IPS DF 6.9 (cell line): ENCODE results near the gene SLC52A3.

Experiments used
- DNase-seq: peaks from one replicate; pipeline ENCODE4 v3.0.0-alpha.2; 2013; ENCODE audit warnings: low read depth, low spot score
- H3K27ac ChIP-seq: one replicate; pipeline ENCODE4 v1.5.1; 2013; ENCODE audit warnings: low read length, control low read depth
- H3K27me3 ChIP-seq: 2 replicates; pipeline ENCODE4 v1.6.1; 2013; ENCODE audit warnings: mild to moderate bottlenecking, low read length; ENCODE audit not compliant: control insufficient read depth, insufficient read depth
- H3K36me3 ChIP-seq: 2 replicates; pipeline ENCODE4 v1.6.1; 2013; ENCODE audit warnings: low read length; ENCODE audit not compliant: control insufficient read depth, insufficient read depth
- H3K4me1 ChIP-seq: 2 replicates; pipeline ENCODE4 v1.6.1; 2013; ENCODE audit warnings: low read length; ENCODE audit not compliant: control insufficient read depth, insufficient read depth
- H3K4me3 ChIP-seq: 2 replicates; pipeline ENCODE4 v1.5.1; 2013; ENCODE audit warnings: mild to moderate bottlenecking, low read length
- H3K9me3 ChIP-seq: 2 replicates; pipeline ENCODE4 v1.6.1; 2013; ENCODE audit warnings: low read length, inconsistent platforms; ENCODE audit not compliant: control insufficient read depth, insufficient read depth
- WGBS: extraction: QIAGEN DNeasy Blood & Tissue Kit; methylation state at CpG from one replicate; pipeline ENCODE4 v1.1.7; 2013; ENCODE audit warnings: mixed read lengths, missing lambda C conversion rate; ENCODE audit not compliant: insufficient read length, insufficient coverage; 5-methylcytosine and 5-hydroxymethylcytosine counted together

SLC52A3 gene

DNA sequence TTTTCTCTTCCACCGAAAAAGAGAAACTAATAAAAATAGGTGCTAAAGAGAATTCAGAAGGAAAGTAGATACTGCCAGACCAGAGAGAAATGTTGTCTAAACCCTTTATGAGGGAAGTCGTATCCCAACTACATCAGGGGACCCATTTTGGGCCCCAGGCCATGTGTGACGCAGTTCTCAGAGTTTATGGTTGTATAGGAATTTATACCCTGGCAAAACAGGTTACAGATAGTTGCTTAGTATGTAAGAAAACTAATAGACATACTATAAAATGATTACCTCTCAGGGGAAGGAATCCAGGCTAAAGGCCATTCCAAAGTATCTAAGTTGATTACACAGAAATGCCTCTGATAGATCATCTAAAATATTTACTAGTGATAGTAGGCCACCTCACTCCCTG lies 28.6 kb upstream of the SLC52A3 start:
- Histone ChIP-seq H3K4me1 (no peaks in the 10 kb centered on the region), H3K4me3 (no peak overlapping the region), H3K27ac (no peak overlapping the region), H3K27me3 (no peaks in the 10 kb centered on the region), H3K9me3 (peaks cover under 1% of the 10 kb centered on the region; the same call in 1 of the 2 replicates), H3K36me3 (no peaks in the 10 kb centered on the region)
- no CpG with 5 or more reads among the region's 3 CpGs for WGBS
- DNase-seq: no peak

DNA sequence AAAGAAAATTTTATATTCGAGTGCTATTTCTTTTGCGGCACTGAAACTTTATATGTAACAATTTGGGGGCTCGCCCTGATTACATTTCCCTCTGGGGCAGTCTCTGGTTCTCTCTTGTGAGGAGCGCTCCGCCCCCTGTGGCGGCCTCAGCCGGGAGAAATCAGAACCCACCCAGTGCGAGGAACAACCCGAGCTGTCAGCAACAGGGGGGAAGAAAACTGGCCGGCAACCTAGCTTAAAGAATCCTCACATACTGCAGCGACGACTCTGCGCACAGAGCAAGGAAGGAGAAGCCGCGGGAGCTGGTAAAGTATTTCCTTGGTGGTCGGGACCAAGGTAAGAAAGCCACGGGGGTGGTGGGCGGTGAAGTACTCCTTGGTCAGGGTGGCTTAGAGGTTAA lies 23.9 kb upstream of the SLC52A3 start:
- WGBS: no CpG with 5 or more reads among the region's 18 CpGs
- Histone ChIP-seq H3K9me3 (peaks cover 3% of the 10 kb centered on the region; the same call in 1 of the 2 replicates), H3K27ac (no peak overlapping the region), H3K4me3 (no peak overlapping the region), H3K36me3 (no peaks in the 10 kb centered on the region), H3K27me3 (no peaks in the 10 kb centered on the region), H3K4me1 (no peaks in the 10 kb centered on the region)
- no peak for DNase-seq

DNA sequence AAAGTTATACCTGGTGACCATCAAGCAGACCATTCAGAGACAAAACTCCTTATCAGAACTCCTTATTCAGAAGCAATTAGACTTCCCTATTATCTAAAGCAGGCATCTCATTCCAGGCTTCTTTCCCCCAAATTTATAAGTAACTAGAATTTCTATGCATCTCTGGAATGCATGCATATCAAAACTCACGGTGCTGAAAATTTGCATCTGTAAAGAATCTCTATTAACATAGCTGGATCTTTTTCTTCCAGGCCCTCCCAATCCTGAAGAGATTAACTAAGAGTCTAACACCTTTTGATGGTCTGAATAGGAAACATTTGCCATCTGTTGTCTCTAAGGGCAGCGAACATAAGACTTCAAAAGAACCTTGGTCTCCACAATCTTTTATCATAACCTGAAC lies 22.8 kb upstream of the SLC52A3 start:
- Histone ChIP-seq H3K4me3 (no peak overlapping the region), H3K4me1 (no peaks in the 10 kb centered on the region), H3K36me3 (no peaks in the 10 kb centered on the region), H3K9me3 (peaks cover 3% of the 10 kb centered on the region; the same call in 1 of the 2 replicates), H3K27ac (no peak overlapping the region), H3K27me3 (no peaks in the 10 kb centered on the region)
- no peak for DNase-seq
- WGBS: no CpG with 5 or more reads among the region's 2 CpGs

DNA sequence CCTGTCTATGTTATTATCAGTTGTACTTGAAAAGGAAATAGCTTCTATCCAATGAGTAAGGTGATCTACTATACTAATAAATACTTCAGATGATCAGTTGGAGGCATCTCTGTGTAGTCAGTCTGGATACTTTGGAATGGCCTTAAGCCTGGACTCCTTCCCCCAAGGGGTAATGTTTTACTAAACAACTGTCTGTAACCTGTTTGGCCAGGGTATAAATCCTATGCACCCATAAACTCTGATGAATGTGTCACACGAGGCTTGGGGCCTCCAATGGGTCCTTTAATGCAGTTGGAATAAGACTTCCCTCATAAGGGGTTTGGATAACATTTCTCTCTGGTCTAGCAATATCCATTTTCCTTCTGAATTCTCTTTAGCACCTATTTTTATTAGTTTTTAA lies 19.5 kb upstream of the SLC52A3 start:
- no peak overlapping the region for H3K27ac ChIP-seq
- no CpG with 5 or more reads among the region's 1 CpG for WGBS
- H3K4me3 ChIP-seq: no peak overlapping the region
- H3K27me3 ChIP-seq: no peaks in the 10 kb centered on the region
- H3K9me3 ChIP-seq: peaks cover 3% of the 10 kb centered on the region; the same call in 1 of the 2 replicates
- no peaks in the 10 kb centered on the region for H3K36me3 ChIP-seq
- DNase-seq: no peak
- H3K4me1 ChIP-seq: no peaks in the 10 kb centered on the region

DNA sequence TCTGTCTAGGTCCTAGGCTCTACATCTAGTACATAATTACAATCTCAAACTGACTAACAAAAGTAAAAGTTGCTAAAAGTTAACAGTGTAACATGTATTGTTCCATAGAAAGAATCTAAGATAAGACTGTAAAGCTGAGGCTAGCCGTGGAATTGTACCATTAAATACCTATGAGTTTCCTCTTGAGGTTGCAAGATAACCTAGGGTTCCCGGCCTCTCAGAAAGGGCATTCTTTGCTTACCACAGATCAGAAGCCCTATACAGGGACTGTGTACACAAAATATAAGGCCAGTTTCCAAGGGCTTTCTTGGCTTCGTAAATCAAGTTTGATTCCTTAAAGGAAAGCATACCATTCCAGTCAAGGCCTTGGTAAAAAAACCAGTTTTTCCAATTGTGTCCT lies 11.5 kb upstream of the SLC52A3 start:
- Histone ChIP-seq H3K27ac (no peak overlapping the region), H3K27me3 (no peaks in the 10 kb centered on the region), H3K4me1 (peaks cover 4% of the 10 kb centered on the region; the same call in 1 of the 2 replicates), H3K4me3 (no peak overlapping the region), H3K9me3 (no peaks in the 10 kb centered on the region; the same call in 1 of the 2 replicates), H3K36me3 (no peaks in the 10 kb centered on the region)
- WGBS: no CpG with 5 or more reads among the region's 3 CpGs
- DNase-seq: no peak

DNA sequence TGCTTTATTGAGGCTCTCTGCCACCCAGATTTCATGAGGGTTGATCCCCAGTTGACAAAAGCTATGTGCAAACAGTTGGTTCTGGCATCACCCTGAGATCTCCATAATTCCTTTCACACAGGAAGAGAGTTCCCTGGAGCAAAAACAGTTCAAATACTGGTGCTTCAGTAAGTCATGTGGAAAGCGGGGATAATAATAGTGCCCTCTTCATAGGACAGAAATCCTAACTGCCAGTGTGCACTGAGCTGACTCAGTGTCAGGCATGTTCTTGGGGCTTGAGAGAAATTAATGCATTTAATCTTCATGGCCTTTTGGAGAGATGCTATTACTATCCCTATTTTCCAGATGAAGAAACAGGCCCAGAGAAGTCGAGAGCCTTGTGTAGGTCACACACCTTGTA lies 7.9 kb upstream of the SLC52A3 start:
- no CpG with 5 or more reads among the region's 2 CpGs for WGBS

DNA sequence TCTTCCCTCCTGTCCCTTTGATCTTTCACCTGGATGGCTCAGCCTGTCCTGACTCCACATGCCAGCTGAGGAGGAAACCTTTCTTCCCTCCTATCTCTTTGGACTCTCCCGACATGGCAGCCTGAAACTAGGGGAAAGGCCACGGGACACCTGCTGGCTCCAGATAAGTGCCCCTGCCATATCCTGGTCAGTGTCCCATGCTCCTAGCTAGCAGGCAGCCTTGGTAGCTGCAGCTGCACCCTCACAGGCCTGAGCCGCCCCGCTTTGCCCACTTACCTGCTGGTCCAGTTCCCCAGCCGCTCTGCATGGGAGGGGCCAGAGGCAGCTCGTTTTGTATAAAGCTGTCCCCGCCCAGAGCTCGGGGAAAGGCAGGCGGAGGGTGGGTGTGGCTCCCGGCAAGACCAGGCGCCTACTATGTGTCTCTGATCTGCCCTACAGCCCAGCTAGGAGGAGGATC lies 7.4 kb upstream of the SLC52A3 start:
- H3K27ac ChIP-seq: no peak overlapping the region
- H3K36me3 ChIP-seq: no peaks in the 10 kb centered on the region; the same call in 1 of the 2 replicates
- H3K9me3 ChIP-seq: no peaks in the 10 kb centered on the region
- H3K4me3 ChIP-seq: no peak overlapping the region
- H3K27me3 ChIP-seq: no peaks in the 10 kb centered on the region
- no peak for DNase-seq
- H3K4me1 ChIP-seq: peaks cover 4% of the 10 kb centered on the region
- no CpG with 5 or more reads among the region's 11 CpGs for WGBS

More for the DNA sequence above, 7.9 kb upstream of the SLC52A3 start:
- no peak for DNase-seq
- H3K4me1 ChIP-seq: peaks cover 4% of the 10 kb centered on the region
- no peaks in the 10 kb centered on the region for H3K27me3 ChIP-seq
- H3K9me3 ChIP-seq: no peaks in the 10 kb centered on the region
- no peak overlapping the region for H3K27ac ChIP-seq
- no peak overlapping the region for H3K4me3 ChIP-seq
- no peaks in the 10 kb centered on the region; the same call in 1 of the 2 replicates for H3K36me3 ChIP-seq

DNA sequence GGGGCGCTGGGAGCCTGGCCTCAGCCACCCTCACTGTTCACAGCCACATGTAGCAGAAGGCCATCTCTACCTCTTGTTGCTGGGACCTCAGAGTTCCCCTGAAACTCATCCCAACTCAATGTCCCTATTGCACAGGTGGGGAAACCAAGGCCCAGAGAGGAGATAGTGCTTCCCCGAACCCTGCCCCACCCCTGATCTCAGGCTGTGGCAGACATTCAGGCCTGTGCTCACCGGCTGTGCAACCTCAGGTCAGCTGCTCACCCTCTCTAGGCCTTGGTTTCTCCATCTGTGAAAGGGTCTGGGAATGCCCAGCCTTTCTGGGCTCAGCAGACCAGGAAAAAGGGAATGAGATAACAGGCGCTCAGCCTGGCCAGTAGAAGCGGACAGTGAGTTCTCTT lies 6.4 kb upstream of the SLC52A3 start:
- DNase-seq: no peak
- no peaks in the 10 kb centered on the region for H3K27me3 ChIP-seq
- H3K36me3 ChIP-seq: no peaks in the 10 kb centered on the region; the same call in 1 of the 2 replicates
- WGBS: no CpG with 5 or more reads among the region's 5 CpGs
- no peak overlapping the region for H3K27ac ChIP-seq
- no peaks in the 10 kb centered on the region for H3K9me3 ChIP-seq
- H3K4me1 ChIP-seq: peaks cover 4% of the 10 kb centered on the region
- no peak overlapping the region for H3K4me3 ChIP-seq

DNA sequence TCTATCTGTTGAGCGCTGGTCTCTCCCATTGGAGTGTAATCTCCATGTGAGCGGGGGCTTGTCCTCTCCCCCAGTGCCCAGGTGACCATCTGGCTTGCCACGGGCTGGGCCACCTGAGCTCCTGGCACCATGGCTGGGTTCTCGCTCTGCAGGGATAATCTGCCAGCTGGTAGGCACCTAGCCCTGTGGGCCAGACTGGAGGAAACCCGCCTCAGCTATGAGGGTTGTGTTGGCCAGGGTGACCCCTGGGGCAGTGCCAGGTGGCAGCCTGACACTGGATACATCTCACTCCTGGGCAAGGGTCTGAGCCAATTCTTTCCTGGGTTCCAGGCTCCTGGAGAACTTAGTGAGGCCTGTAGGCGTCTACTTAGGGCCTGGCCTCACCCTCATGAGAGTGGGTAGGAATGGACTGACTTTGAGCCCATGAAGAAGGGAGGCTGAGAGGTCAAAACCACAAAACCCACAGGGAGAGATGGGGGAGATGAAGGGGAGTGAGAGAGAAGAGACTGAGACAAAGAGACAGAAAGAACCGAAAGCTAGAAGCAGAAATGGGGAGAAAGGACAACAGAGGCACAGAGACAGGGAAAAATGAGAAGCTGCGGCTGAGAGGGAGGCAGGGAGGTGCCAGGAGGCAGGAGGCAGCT lies 5.8 kb upstream of the SLC52A3 start:
- Histone ChIP-seq H3K27ac (no peak overlapping the region), H3K4me1 (peaks cover 4% of the 10 kb centered on the region), H3K4me3 (no peak overlapping the region), H3K27me3 (no peaks in the 10 kb centered on the region), H3K36me3 (no peaks in the 10 kb centered on the region; the same call in 1 of the 2 replicates), H3K9me3 (no peaks in the 10 kb centered on the region)
- DNase-seq: no peak
- WGBS: no CpG with 5 or more reads among the region's 8 CpGs

DNA sequence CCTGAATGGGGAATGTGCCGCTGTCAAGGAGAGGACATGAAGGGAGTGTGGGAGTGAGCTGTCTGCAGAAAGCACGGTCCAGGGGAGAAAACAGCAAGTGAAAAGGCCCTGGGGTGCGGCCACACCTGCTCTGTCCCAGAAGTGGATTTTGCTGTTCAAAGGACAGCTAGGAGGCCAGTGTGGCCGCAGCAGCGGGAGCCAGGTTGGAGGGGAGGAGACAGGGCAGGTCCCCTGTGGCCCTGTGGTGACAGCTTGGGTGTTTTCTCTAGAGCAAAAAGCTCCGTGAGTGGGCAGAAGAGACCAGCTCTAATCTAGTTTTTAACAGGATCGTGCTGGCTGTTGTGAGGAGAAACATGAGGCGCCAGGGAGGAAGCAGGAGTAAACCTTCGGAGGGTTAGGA lies 4.5 kb upstream of the SLC52A3 start:
- no peaks in the 10 kb centered on the region for H3K27me3 ChIP-seq
- H3K9me3 ChIP-seq: no peaks in the 10 kb centered on the region
- H3K4me1 ChIP-seq: peaks cover 4% of the 10 kb centered on the region
- no peaks in the 10 kb centered on the region; the same call in 1 of the 2 replicates for H3K36me3 ChIP-seq
- DNase-seq: no peak
- WGBS: no CpG with 5 or more reads among the region's 9 CpGs
- no peak overlapping the region for H3K4me3 ChIP-seq
- no peak overlapping the region for H3K27ac ChIP-seq
